Measurements from ENCODE around the gene TTYH1. TPM values are rescaled to one million over a fixed set of nuclear protein-coding genes. Genes with fewer than 3 reads are reported as not detected.

Gene TTYH1
- total RNA-seq, 1 donor = not detected

DNA sequence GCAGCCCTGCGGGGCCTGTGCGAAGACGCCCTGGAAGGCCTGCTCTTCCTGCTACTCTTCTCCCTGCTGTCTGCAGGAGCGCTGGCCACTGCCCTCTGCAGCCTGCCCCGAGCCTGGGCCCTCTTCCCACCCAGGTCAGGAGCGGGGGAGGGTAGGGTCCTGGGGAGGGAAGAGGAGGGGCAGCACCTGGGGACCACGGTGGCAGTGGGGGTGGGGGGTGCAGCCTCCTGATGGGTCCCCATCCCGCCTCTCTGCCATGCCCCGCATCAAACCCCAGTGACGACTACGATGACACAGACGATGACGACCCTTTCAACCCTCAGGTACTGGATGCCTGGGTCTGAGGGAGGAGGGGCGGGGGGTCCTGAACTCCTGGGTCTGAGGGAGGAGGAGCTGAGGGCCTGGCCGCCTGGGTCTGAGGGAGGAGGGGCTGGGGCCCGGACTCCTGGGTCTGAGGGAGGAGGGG lies 20.3 kb downstream of the TTYH1 start:
- Histone ChIP-seq H3K4me3 (ENCODE audit: insufficient read depth, low read length) (no peak overlapping the region), H4K20me1 (ENCODE audit: insufficient read depth, low read length) (peaks cover 32% of the 10 kb centered on the region), H3K9me3 (ENCODE audit: low read depth, low read length) (no peaks in the 10 kb centered on the region), H3K79me2 (ENCODE audit: insufficient read depth, low read length) (peaks cover 4% of the 10 kb centered on the region), H3K36me3 (ENCODE audit: insufficient read depth, low read length) (no peaks in the 10 kb centered on the region), H3K4me2 (ENCODE audit: insufficient read depth, low read length) (no peak overlapping the region), H3K27me3 (ENCODE audit: insufficient read depth, low read length) (peaks cover 3% of the 10 kb centered on the region), H3K27ac (ENCODE audit: low read depth, low read length) (no peak overlapping the region), H2AFZ (ENCODE audit: low read length) (no peak overlapping the region), H3K4me1 (ENCODE audit: insufficient read depth, low read length) (no peaks in the 10 kb centered on the region)
- TF ChIP-seq, protein P1, sequence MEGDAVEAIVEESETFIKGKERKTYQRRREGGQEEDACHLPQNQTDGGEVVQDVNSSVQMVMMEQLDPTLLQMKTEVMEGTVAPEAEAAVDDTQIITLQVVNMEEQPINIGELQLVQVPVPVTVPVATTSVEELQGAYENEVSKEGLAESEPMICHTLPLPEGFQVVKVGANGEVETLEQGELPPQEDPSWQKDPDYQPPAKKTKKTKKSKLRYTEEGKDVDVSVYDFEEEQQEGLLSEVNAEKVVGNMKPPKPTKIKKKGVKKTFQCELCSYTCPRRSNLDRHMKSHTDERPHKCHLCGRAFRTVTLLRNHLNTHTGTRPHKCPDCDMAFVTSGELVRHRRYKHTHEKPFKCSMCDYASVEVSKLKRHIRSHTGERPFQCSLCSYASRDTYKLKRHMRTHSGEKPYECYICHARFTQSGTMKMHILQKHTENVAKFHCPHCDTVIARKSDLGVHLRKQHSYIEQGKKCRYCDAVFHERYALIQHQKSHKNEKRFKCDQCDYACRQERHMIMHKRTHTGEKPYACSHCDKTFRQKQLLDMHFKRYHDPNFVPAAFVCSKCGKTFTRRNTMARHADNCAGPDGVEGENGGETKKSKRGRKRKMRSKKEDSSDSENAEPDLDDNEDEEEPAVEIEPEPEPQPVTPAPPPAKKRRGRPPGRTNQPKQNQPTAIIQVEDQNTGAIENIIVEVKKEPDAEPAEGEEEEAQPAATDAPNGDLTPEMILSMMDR (IDR thresholded peaks at IDR 0.05; ENCODE audit: extremely low read depth, low read depth, low read length) = no peak
- DNase-seq (ENCODE audit: insufficient read length, low spot score, missing footprints) = peak; percentile 67

DNA sequence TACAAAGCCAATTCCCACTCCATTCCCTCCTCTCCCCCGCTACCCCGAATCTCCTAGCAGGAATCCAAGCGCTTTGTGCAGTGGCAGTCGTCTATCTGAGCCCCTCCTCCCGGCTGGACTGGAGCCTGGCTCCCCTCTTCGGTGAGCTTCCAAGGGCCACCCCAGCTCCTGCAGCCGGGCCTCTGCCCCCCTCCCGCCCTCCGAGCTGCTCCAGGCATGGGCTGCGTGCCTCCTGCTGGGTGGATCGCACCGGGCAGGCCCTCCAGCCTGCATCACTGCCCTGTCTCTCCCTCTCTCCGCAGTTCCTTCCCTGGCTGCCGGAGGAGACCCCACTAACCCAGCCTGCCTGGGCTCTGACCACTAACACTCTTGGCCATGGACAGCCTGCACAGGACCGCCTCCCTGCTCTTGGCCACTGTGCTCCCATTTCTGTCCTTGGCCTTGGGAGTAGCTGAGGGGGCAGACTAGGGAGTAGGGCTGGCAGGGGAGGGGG lies 20.8 kb downstream of the TTYH1 start:
- Histone ChIP-seq H3K36me3 (ENCODE audit: insufficient read depth, low read length) (no peaks in the 10 kb centered on the region), H4K20me1 (ENCODE audit: insufficient read depth, low read length) (peaks cover 32% of the 10 kb centered on the region), H3K4me2 (ENCODE audit: insufficient read depth, low read length) (no peak overlapping the region), H2AFZ (ENCODE audit: low read length) (no peak overlapping the region), H3K9me3 (ENCODE audit: low read depth, low read length) (no peaks in the 10 kb centered on the region), H3K27ac (ENCODE audit: low read depth, low read length) (no peak overlapping the region), H3K79me2 (ENCODE audit: insufficient read depth, low read length) (peaks cover 8% of the 10 kb centered on the region), H3K4me1 (ENCODE audit: insufficient read depth, low read length) (no peaks in the 10 kb centered on the region), H3K27me3 (ENCODE audit: insufficient read depth, low read length) (peaks cover 2% of the 10 kb centered on the region), H3K4me3 (ENCODE audit: insufficient read depth, low read length) (no peak overlapping the region)
- TF ChIP-seq, protein P1 (IDR thresholded peaks at IDR 0.05; ENCODE audit: extremely low read depth, low read depth, low read length) = no peak
- DNase-seq (ENCODE audit: insufficient read length, low spot score, missing footprints) = peak; percentile 76

DNA sequence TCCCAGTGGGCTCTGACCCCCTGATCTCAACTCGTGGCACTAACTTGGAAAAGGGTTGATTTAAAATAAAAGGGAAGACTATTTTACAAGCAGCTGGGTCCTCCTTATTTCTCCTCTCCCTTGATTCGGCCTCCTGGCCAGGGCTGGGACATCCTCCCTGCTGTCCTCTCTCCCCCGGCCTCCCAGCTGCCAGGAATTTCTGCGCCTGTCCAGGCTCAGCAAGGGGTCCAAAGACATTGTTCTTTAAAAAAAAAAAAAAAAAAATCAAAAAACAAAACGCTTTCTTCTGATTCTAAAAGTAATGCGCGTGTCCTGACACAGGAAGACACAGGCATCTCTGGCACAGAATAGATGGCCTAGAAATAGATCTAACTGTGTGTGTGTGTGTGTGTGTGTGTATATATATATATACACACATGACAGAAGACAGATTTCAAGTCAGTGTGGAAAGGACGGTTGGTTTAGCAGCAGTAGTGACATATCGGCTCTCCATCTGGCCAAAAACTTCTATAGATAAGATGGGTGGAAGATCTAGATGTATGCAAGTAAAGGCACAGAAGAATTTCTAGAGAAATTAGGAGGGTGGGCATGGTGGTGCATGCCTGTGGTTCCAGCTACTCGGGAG lies 21.5 kb downstream of the TTYH1 start:
- H3K36me3 ChIP-seq (ENCODE audit: insufficient read depth, low read length) = no peaks in the 10 kb centered on the region
- peak; percentile 71 for DNase-seq (ENCODE audit: insufficient read length, low spot score, missing footprints)
- peaks cover 32% of the 10 kb centered on the region for H4K20me1 ChIP-seq (ENCODE audit: insufficient read depth, low read length)
- no peak overlapping the region for H3K4me2 ChIP-seq (ENCODE audit: insufficient read depth, low read length)
- no peak overlapping the region for H2AFZ ChIP-seq (ENCODE audit: low read length)
- no peaks in the 10 kb centered on the region for H3K27me3 ChIP-seq (ENCODE audit: insufficient read depth, low read length)
- H3K9me3 ChIP-seq (ENCODE audit: low read depth, low read length) = no peaks in the 10 kb centered on the region
- no peak overlapping the region for H3K4me3 ChIP-seq (ENCODE audit: insufficient read depth, low read length)
- no peaks in the 10 kb centered on the region for H3K4me1 ChIP-seq (ENCODE audit: insufficient read depth, low read length)
- H3K27ac ChIP-seq (ENCODE audit: low read depth, low read length) = no peak overlapping the region
- H3K79me2 ChIP-seq (ENCODE audit: insufficient read depth, low read length) = peaks cover 8% of the 10 kb centered on the region
- TF ChIP-seq, protein P1 (IDR thresholded peaks at IDR 0.05; ENCODE audit: extremely low read depth, low read depth, low read length) = no peak

DNA sequence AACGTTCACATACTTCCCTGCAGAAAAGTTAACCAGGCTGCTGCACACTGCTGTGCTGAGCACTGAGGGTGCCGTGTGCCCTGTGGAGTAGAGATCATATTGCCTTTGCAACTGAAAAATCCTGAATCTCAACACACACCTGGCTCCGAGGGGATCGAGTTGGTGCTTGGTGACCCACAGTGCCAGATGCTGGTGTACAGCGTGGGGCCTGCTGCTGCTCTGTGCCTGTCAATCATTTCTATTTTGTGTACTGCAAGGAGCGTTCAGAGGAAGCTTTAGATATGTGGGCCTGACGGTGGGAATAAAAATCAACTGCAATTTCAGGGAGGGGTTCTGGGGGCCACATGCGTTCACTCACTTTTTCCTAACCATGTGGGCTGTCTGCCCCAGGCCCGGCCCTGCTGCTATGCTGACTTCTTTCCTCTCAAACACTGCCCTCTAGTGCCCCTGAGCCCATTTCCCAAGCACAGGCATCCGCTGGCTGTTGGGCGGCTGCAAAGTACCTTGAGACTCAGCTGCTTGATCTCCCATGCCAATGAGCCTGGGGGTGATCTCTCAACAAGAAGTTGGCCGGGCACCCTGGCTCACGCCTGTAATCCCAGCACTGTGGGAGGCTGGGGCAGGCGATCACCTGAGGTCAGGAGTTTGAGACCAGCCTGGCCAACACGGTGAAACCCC lies 24.0 kb downstream of the TTYH1 start:
- Histone ChIP-seq H3K27me3 (ENCODE audit: insufficient read depth, low read length) (no peaks in the 10 kb centered on the region), H4K20me1 (ENCODE audit: insufficient read depth, low read length) (peaks cover 21% of the 10 kb centered on the region), H3K4me1 (ENCODE audit: insufficient read depth, low read length) (no peaks in the 10 kb centered on the region), H2AFZ (ENCODE audit: low read length) (no peak overlapping the region), H3K27ac (ENCODE audit: low read depth, low read length) (no peak overlapping the region), H3K36me3 (ENCODE audit: insufficient read depth, low read length) (peaks cover 9% of the 10 kb centered on the region), H3K79me2 (ENCODE audit: insufficient read depth, low read length) (peaks cover 8% of the 10 kb centered on the region), H3K4me2 (ENCODE audit: insufficient read depth, low read length) (no peak overlapping the region), H3K4me3 (ENCODE audit: insufficient read depth, low read length) (no peak overlapping the region), H3K9me3 (ENCODE audit: low read depth, low read length) (no peaks in the 10 kb centered on the region)
- peak; percentile 82 for DNase-seq (ENCODE audit: insufficient read length, low spot score, missing footprints)
- TF ChIP-seq, protein P1 (IDR thresholded peaks at IDR 0.05; ENCODE audit: extremely low read depth, low read depth, low read length) = peak; percentile 46
